ENCODE results near the gene ITFG1.

ITFG1 gene

DNA sequence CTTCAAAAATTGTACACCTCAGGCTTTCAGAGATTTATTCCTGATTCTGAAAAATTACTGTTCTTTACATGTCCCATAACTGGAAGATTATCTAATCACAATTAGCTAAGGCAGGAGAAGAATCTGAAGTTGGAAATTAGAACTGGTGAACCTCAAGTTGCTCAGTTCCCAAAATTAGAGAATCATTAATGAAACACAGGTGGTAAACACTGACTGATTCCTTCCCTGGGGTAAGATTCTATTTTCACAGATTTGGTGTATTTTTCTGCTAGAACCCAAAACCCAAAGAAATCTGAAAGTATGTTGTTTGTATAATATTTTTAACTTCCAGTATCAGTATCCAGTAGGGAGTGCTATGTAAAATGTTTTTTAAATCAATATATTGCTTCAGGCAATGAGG lies 26.0 kb upstream of the ITFG1 start:
- TF ChIP-seq POLR2AphosphoS5 (IDR thresholded peaks at IDR 0.05; ENCODE audit: low read depth, low read length) (no peak), TAF1 (IDR thresholded peaks at IDR 0.05; ENCODE audit: borderline replicate concordance, insufficient read depth, low read length) (no peak)

DNA sequence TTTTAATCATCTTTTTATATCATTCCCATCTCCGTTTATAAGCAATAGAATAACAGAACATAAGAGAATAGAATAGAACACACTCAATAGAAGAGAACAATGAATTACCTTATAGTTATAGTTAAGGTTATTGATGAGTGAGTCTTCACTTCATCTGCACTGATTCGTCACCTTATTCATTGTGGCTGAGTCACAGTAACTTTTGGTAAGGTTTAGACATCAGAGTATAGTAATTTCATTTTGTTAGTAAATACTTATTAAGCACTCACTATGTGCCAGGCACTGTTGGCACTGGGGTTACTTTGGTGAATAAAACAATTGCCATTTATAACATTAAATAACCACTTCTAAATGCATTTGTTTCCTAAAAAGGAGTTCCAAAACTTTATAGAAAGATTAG lies 22.8 kb upstream of the ITFG1 start:
- TF ChIP-seq FOXP2 (optimal IDR thresholded peaks at IDR 0.05; ENCODE audit: borderline replicate concordance, extremely low read depth, extremely low read length, insufficient read depth) (no peak), SIN3A (IDR thresholded peaks at IDR 0.05; ENCODE audit: borderline replicate concordance, insufficient read depth, low read length) (no peak), POLR2AphosphoS5 (IDR thresholded peaks at IDR 0.05; ENCODE audit: low read depth, low read length) (no peak), TAF1 (IDR thresholded peaks at IDR 0.05; ENCODE audit: borderline replicate concordance, insufficient read depth, low read length) (no peak)
- TF ChIP-seq, protein P1, sequence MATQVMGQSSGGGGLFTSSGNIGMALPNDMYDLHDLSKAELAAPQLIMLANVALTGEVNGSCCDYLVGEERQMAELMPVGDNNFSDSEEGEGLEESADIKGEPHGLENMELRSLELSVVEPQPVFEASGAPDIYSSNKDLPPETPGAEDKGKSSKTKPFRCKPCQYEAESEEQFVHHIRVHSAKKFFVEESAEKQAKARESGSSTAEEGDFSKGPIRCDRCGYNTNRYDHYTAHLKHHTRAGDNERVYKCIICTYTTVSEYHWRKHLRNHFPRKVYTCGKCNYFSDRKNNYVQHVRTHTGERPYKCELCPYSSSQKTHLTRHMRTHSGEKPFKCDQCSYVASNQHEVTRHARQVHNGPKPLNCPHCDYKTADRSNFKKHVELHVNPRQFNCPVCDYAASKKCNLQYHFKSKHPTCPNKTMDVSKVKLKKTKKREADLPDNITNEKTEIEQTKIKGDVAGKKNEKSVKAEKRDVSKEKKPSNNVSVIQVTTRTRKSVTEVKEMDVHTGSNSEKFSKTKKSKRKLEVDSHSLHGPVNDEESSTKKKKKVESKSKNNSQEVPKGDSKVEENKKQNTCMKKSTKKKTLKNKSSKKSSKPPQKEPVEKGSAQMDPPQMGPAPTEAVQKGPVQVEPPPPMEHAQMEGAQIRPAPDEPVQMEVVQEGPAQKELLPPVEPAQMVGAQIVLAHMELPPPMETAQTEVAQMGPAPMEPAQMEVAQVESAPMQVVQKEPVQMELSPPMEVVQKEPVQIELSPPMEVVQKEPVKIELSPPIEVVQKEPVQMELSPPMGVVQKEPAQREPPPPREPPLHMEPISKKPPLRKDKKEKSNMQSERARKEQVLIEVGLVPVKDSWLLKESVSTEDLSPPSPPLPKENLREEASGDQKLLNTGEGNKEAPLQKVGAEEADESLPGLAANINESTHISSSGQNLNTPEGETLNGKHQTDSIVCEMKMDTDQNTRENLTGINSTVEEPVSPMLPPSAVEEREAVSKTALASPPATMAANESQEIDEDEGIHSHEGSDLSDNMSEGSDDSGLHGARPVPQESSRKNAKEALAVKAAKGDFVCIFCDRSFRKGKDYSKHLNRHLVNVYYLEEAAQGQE (IDR thresholded peaks at IDR 0.05; ENCODE audit: insufficient read depth in 1 of 2, low read depth in 2 of 2, low read length in 2 of 2) = no peak

DNA sequence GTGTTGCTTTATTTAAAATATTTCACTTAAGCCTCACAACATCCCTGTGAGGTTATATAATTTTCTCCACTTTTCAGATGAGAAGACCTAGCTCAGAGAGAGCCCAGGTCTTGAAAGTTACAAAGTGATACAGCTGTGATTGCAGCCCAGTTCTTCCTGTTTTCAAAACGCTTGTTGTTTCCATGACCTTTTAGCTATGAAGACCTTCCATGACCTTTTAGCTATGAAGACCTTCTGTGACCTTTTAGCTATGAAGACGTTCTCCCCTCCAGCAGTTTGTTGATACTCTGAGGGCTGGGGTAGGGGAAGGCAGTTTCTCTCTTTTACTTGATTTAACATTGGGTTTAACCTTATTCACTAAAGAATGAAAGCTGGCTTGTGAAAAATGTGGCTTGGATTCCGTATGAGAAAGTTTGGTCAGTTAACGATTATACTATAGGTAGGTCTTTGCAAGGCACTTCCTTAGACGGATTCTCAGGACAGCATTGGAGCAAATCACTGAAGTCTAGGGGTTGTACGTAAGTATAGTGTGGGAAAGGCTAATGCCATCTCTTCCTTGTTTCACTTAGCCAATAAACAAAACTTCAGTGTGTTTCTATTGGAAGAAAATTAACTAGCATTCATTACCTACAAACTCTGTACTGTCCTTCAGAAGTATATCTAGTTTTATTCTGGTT lies 21.0 kb upstream of the ITFG1 start:
- TF ChIP-seq, protein P1 (IDR thresholded peaks at IDR 0.05; ENCODE audit: insufficient read depth in 1 of 2, low read depth in 2 of 2, low read length in 2 of 2) = no peak
- TF ChIP-seq FOXP2 (optimal IDR thresholded peaks at IDR 0.05; ENCODE audit: borderline replicate concordance, extremely low read depth, extremely low read length, insufficient read depth) (no peak), TAF1 (IDR thresholded peaks at IDR 0.05; ENCODE audit: borderline replicate concordance, insufficient read depth, low read length) (no peak), SIN3A (IDR thresholded peaks at IDR 0.05; ENCODE audit: borderline replicate concordance, insufficient read depth, low read length) (no peak), POLR2AphosphoS5 (IDR thresholded peaks at IDR 0.05; ENCODE audit: low read depth, low read length) (no peak)

DNA sequence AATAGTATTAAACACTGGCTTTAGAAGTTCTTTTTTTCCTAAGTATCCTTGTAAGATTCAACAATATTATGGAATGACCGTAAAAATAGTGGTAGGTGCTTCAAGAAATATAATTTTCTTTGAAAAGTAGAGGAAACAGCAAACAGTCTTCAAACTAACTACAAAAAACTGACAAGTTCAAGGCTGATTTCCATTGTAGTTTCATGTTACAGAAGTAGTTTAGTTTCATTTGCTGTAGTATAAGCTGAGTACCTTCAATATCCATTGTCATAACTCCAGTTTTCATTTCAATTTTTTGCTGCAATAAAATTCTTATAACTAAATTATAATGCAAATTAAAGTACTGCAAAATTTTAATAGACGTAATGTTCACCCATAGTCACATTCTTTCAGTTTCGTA lies 19.5 kb upstream of the ITFG1 start:
- TF ChIP-seq POLR2AphosphoS5 (IDR thresholded peaks at IDR 0.05; ENCODE audit: low read depth, low read length) (no peak), SIN3A (IDR thresholded peaks at IDR 0.05; ENCODE audit: borderline replicate concordance, insufficient read depth, low read length) (no peak), TAF1 (IDR thresholded peaks at IDR 0.05; ENCODE audit: borderline replicate concordance, insufficient read depth, low read length) (no peak), FOXP2 (optimal IDR thresholded peaks at IDR 0.05; ENCODE audit: borderline replicate concordance, extremely low read depth, extremely low read length, insufficient read depth) (no peak)
- TF ChIP-seq, protein P1 (IDR thresholded peaks at IDR 0.05; ENCODE audit: insufficient read depth in 1 of 2, low read depth in 2 of 2, low read length in 2 of 2) = no peak

DNA sequence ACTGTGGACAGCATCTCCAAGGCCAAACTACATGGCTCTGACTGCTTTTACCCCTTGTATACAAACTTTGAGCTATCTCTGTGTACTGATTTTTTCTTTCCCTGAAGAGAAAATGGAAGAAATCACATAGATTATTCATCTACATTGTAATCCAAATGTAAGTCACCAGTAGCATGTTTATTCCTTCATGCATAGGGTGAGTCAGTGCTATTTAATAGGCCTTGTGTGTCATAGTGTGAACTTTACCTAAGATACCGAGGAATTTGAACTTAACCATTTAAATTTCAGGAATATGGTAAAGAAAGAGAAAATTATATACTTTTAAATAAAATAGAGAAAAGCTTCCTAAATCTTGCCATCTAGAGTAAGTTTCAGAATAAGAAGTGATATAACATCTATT lies 16.8 kb upstream of the ITFG1 start:
- TF ChIP-seq, protein P1 (IDR thresholded peaks at IDR 0.05; ENCODE audit: insufficient read depth in 1 of 2, low read depth in 2 of 2, low read length in 2 of 2) = no peak
- no peak for TF ChIP-seq TAF1 (IDR thresholded peaks at IDR 0.05; ENCODE audit: borderline replicate concordance, insufficient read depth, low read length)
- no peak for TF ChIP-seq FOXP2 (optimal IDR thresholded peaks at IDR 0.05; ENCODE audit: borderline replicate concordance, extremely low read depth, extremely low read length, insufficient read depth)
- no peak for TF ChIP-seq SIN3A (IDR thresholded peaks at IDR 0.05; ENCODE audit: borderline replicate concordance, insufficient read depth, low read length)
- TF ChIP-seq POLR2AphosphoS5 (IDR thresholded peaks at IDR 0.05; ENCODE audit: low read depth, low read length) = no peak
